Measurements from ENCODE around the gene CDH4. TPM values are rescaled to one million over a fixed set of nuclear protein-coding genes. Genes with fewer than 3 reads are reported as not detected.

CDH4 gene
- total and polyA plus RNA-seq, 2 of the 8 experiments (the other 6 are each of a cell fraction or from before 2014, with no cell fraction given), result 4.3 to 7.9 TPM

- no peak overlapping the region for H3K23ac ChIP-seq (ENCODE audit: insufficient read length)
- peak overlapping the region; percentile 81 for H4K91ac ChIP-seq (replicated peaks; ENCODE audit: insufficient read length, low read length)
- no peak overlapping the region for H2AK5ac ChIP-seq (ENCODE audit: low read depth, low read length)
- no peak overlapping the region for H3K56ac ChIP-seq (replicated peaks; ENCODE audit: insufficient read length, low read depth, low read length)
- no peak overlapping the region for H2BK15ac ChIP-seq (ENCODE audit: low read length)
- no peak overlapping the region for H3K14ac ChIP-seq (ENCODE audit: insufficient read length)
- peak; percentile 50 for FAIRE-seq
- ChIA-PET CTCF (ENCODE audit: partially characterized antibody) (interaction anchor here (1.0 to 3.4 kb wide), 7 partner anchors 10 to 79 kb away, joined by 3 to 12 read pairs (median 6); no protein-coding TSS in a partner anchor), POLR2A (ENCODE audit: partially characterized antibody) (interaction anchor here (0.7 to 1.3 kb wide), 2 partner anchors 38 to 41 kb away, joined by 3 read pairs; no protein-coding TSS in a partner anchor)
- DNase-seq (ENCODE audit: low read depth in 1 of 2, low spot score in 2 of 2), result no peak
- peaks cover 3% of the 10 kb centered on the region; the same call in 1 of the 2 replicates for H3K23me2 ChIP-seq (ENCODE audit: low read depth, low read length)
- peaks cover 0 to 3% (median 0%) of the 10 kb centered on the region in 4 experiments; a peak in 2 of 7 replicates for H3K4me1 ChIP-seq (replicated peaks in 1 of 4; ENCODE audit: control insufficient read depth in 3 of 4, insufficient read depth in 4 of 4, low read length in 3 of 4)
- H4K20me1 ChIP-seq (replicated peaks in 1 of 2; ENCODE audit: control insufficient read depth in 1 of 2, insufficient read depth in 2 of 2, low read length in 2 of 2), result peaks cover 0 to 4% of the 10 kb centered on the region in 2 experiments
- H3K9me3 ChIP-seq (ENCODE audit: insufficient read depth in 2 of 2, low read depth in 1 of 2, low read length in 1 of 2), result no peaks in the 10 kb centered on the region
- no peaks in the 10 kb centered on the region for H3K79me2 ChIP-seq (ENCODE audit: control insufficient read depth in 1 of 2, insufficient read depth in 2 of 2, low read length in 2 of 2)
- no peaks in the 10 kb centered on the region for H3K36me3 ChIP-seq (ENCODE audit: control insufficient read depth in 2 of 4, insufficient read depth in 4 of 4, low read length in 3 of 4)
- no peak overlapping the region; the same call in 1 of the 2 replicates for H4K8ac ChIP-seq (ENCODE audit: extremely low read depth, insufficient read depth, low read length)
- no peaks in the 10 kb centered on the region for H3K27me3 ChIP-seq (replicated peaks in 1 of 4; ENCODE audit: control insufficient read depth in 3 of 4, extremely low read depth in 1 of 4, insufficient read depth in 3 of 4, low read length in 3 of 4)
- no peak overlapping the region for H2BK120ac ChIP-seq (replicated peaks; ENCODE audit: low read depth, low read length)
- no peak overlapping the region for H2AFZ ChIP-seq (ENCODE audit: low read length)
- no peak overlapping the region for H2BK5ac ChIP-seq (ENCODE audit: low read depth, low read length)
- 85% methylated on average over 7 of the region's 7 CpGs; no CpG with 5 or more reads in 1 of the 2 experiments for whole genome bisulfite sequencing, 2 experiments (ENCODE audit: extremely low coverage in 1 of 2, insufficient coverage in 1 of 2, insufficient read length in 1 of 2, insufficient replicate concordance in 2 of 2, low coverage in 1 of 2, low lambda C conversion rate in 2 of 2, missing lambda C conversion rate in 1 of 2)
- H3K79me1 ChIP-seq (ENCODE audit: low read depth, low read length), result no peaks in the 10 kb centered on the region
- TF ChIP-seq RAD21 (IDR thresholded peaks at IDR 0.05 in 1 of 2, conservative IDR thresholded peaks at IDR 0.05 in 1 of 2; ENCODE audit: low read depth in 2 of 2, low read length in 2 of 2) (peak; percentile 31 to 33; a peak in 3 of 4 replicates), CTCF (IDR thresholded peaks at IDR 0.05; ENCODE audit: control extremely low read depth in 1 of 3, insufficient read depth in 1 of 3, low read depth in 1 of 3, low read length in 3 of 3) (peak in 2 of 3 experiments; percentile 10 to 25; a peak in 2 of 4 replicates), CEBPB (IDR thresholded peaks at IDR 0.05; ENCODE audit: low read depth, low read length) (peak; percentile 65), CHD2 (IDR thresholded peaks at IDR 0.05; ENCODE audit: low read length) (no peak), BACH1 (IDR thresholded peaks at IDR 0.05; ENCODE audit: low read length) (peak; percentile 62; the same call in 1 of the 2 replicates)
- no peak overlapping the region for H4K5ac ChIP-seq (ENCODE audit: insufficient read length, low read depth, low read length)
- H3K18ac ChIP-seq (ENCODE audit: extremely low read depth, low read length), result no peak overlapping the region; the same call in 1 of the 2 replicates
- no peak overlapping the region for H3K9ac ChIP-seq (replicated peaks in 1 of 4; ENCODE audit: extremely low read depth in 1 of 4, low read depth in 3 of 4, low read length in 3 of 4)
- no peak overlapping the region for H2BK12ac ChIP-seq (ENCODE audit: low read depth, low read length)
- H3K27ac ChIP-seq (ENCODE audit: low read depth, low read length), result no peak overlapping the region
- H3K4me3 ChIP-seq (ENCODE audit: extremely low read depth in 1 of 4, insufficient read depth in 2 of 4, low read depth in 3 of 4, low read length in 4 of 4), result no peak overlapping the region
- no peak overlapping the region for H3K4me2 ChIP-seq (ENCODE audit: insufficient read depth in 1 of 2, low read depth in 2 of 2, low read length in 2 of 2)
- H2BK20ac ChIP-seq (ENCODE audit: low read length), result peak overlapping the region; percentile 32; the same call in 1 of the 2 replicates
- H3K4ac ChIP-seq (replicated peaks; ENCODE audit: insufficient read length, low read depth, low read length), result no peak overlapping the region
These were observed 545.1 kb downstream of the CDH4 start for GRCh38 chr20:61797200-61797599.

Data from H1 (cell line).